Activated CD8-positive, alpha-beta T cell treated with anti-CD3 and anti-CD28 coated beads, Interleukin-2, amount 10 ng/mL, durations not matched to agents 7 days and 5 days (primary cell): ENCODE data around the gene INHA. TPM values are rescaled to one million over a fixed set of nuclear protein-coding genes. Genes with fewer than 3 reads are reported as not detected.

Experiments used
- ATAC-seq: fragments of 150-1000 bp; cut with Tn5 transposase; one replicate; pipeline ENCODE4 v1.10.0; 2021; ENCODE audit warnings: moderate library complexity
- CTCF ChIA-PET: fragments of 350-600 bp; sonication (Branson Sonifier 250); formaldehyde crosslinking; loops from one replicate; lab custom pipeline; 2021; ENCODE audit warnings: antibody characterized with exemption; lab: Charles Lee
- POLR2A ChIA-PET: fragments of 350-600 bp; sonication (Branson Sonifier 250); formaldehyde crosslinking; loops from one replicate; lab custom pipeline; 2021; ENCODE audit warnings: antibody characterized with exemption; lab: Charles Lee
- DNase-seq: peaks from one replicate; pipeline ENCODE4 v3.0.0-alpha.2; 2020
- H3K27ac Mint-ChIP-seq: one replicate; pipeline ENCODE4 v1.8.0; 2021; ENCODE audit warnings: mild to moderate bottlenecking, mixed read lengths
- H3K27me3 Mint-ChIP-seq: one replicate; pipeline ENCODE4 v1.8.0; 2021; ENCODE audit warnings: low read depth, mixed read lengths
- H3K36me3 Mint-ChIP-seq: one replicate; pipeline ENCODE4 v1.8.0; 2021; ENCODE audit warnings: low read depth, mixed read lengths
- H3K4me1 Mint-ChIP-seq: one replicate; pipeline ENCODE4 v1.8.0; 2021; ENCODE audit warnings: low read depth, mixed read lengths
- H3K4me3 Mint-ChIP-seq: one replicate; pipeline ENCODE4 v1.8.0; 2021; ENCODE audit warnings: mild to moderate bottlenecking, mixed read lengths
- H3K9me3 Mint-ChIP-seq: one replicate; pipeline ENCODE4 v1.8.0; 2022; ENCODE audit warnings: mixed read lengths; ENCODE audit not compliant: insufficient read depth
- total RNA-seq, 2 experiments: library from RNA; stranded (reverse); gene quantifications; one replicate each; pipeline ENCODE4 v1.2.3, GENCODE V29; 2021

Gene INHA
- total RNA-seq, 2 experiments from 2014 or later: not detected

GRCh38 chr2:219570194-219570923 lies 1.8 kb upstream of the INHA start:
- POLR2A ChIA-PET: interaction anchor here (1.0 kb wide), 1 partner anchor 8 kb away, joined by 3 read pairs; no protein-coding TSS in a partner anchor
- H3K27me3 Mint-ChIP-seq: peaks cover 34% of the 10 kb centered on the region

DNA sequence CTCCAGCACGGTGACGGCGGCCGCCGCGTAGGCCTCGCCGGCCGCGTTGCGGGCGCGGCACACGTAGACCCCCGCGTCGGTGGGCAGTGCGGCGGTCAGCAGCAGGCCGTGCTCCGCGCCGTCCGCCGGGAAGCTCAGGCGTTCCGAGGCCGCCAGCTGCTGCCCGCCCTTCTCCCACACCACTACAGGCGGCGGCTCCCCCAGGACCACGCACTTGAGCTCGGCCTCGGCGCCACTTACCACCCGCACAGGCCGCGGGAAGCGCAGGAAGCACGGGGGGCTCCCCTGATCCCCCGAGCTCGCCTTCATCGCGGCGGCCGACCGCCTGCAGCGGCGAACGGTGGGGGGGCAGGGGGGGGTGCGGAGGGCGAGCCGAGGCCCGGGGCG lies 1.2 kb upstream of the INHA start:
- CTCF ChIA-PET: interaction anchor here (0.8 to 1.0 kb wide), 3 partner anchors 9 to 41 kb away, joined by 3 read pairs; no protein-coding TSS in a partner anchor
- Mint-ChIP-seq H3K27ac (no peak overlapping the region), H3K27me3 (peaks cover 37% of the 10 kb centered on the region), H3K36me3 (no peaks in the 10 kb centered on the region), H3K4me3 (no peak overlapping the region), H3K4me1 (no peaks in the 10 kb centered on the region), H3K9me3 (no peaks in the 10 kb centered on the region)
- POLR2A ChIA-PET: interaction anchor here (1.0 kb wide), 1 partner anchor 9 kb away, joined by 3 read pairs; no protein-coding TSS in a partner anchor
- ATAC-seq (peak; percentile 22), DNase-seq (no peak)

More at GRCh38 chr2:219570194-219570923, 1.8 kb upstream of the INHA start:
- no peak overlapping the region for H3K27ac Mint-ChIP-seq
- no peaks in the 10 kb centered on the region for H3K36me3 Mint-ChIP-seq
- CTCF ChIA-PET: interaction anchor here (0.8 kb wide), 1 partner anchor 9 kb away, joined by 3 read pairs; no protein-coding TSS in a partner anchor
- no peak overlapping the region for H3K4me3 Mint-ChIP-seq
- no peak for ATAC-seq
- no peaks in the 10 kb centered on the region for H3K4me1 Mint-ChIP-seq
- no peak for DNase-seq
- no peaks in the 10 kb centered on the region for H3K9me3 Mint-ChIP-seq

DNA sequence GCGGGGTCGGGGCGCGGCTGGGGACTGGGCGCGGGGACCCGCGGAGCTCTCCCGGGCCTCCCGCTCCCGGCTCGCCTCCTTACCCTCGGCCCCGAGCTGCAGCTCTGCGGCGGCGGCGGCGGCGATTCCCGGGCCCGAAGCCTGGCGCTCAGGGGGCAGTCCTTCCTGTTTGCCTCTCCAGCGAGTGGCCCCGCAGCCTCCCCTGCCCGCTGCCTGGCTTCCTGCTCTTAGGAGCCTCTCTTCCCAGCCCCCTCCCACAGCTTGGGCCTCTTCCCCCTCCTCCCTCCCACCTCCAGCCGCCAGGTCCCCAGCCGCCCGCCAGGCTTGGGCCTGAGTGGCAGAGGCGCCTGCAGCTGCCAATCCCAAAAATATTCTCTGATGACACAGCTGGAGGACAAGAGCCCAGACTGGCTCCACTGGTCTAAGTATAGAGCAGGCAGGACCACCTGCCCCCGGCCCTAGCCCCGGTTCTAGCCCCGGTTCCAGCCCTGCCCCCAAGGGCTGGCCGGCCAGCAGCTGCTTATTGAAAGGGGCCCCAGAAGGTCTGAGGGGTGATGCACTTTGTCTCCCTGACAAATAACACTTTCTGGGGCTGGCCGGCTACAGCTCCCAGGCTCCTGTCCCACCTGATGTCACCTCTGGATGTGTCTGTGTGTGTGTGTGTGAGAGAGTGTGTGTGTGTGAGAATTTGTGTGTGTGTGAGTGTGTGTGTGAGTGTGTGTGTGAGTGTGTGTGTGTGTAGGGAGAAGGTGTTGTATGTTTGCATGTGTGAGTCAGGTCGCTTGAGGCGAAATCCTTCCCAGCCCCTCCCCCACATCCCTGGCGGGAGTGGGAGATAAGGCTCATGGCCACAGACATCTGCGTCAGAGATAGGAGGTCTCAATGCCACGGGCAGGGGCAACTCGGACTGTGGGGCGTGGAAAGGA lies 536 bp upstream of the INHA start, which contains the start of gene OBSL1:
Gene OBSL1, minus strand, starts transcription at position 229 of the 926 bp plus-strand sequence. CDS start 307 bp downstream, outside the sequence.
- H3K4me1 Mint-ChIP-seq: no peaks in the 10 kb centered on the region
- H3K36me3 Mint-ChIP-seq: no peaks in the 10 kb centered on the region
- ChIA-PET CTCF (interaction anchor here (0.8 to 1.0 kb wide), 3 partner anchors 10 to 42 kb away, joined by 3 read pairs; no protein-coding TSS in a partner anchor), POLR2A (interaction anchor here (1.0 kb wide), 1 partner anchor 10 kb away, joined by 3 read pairs; no protein-coding TSS in a partner anchor)
- no peak within 1 kb of the TSS for H3K27ac Mint-ChIP-seq
- H3K4me3 Mint-ChIP-seq: no peak within 1 kb of the TSS
- ATAC-seq (peak; percentile 35), DNase-seq (no peak)
- peaks cover 37% of the 10 kb centered on the region for H3K27me3 Mint-ChIP-seq
- no peaks in the 10 kb centered on the region for H3K9me3 Mint-ChIP-seq

DNA sequence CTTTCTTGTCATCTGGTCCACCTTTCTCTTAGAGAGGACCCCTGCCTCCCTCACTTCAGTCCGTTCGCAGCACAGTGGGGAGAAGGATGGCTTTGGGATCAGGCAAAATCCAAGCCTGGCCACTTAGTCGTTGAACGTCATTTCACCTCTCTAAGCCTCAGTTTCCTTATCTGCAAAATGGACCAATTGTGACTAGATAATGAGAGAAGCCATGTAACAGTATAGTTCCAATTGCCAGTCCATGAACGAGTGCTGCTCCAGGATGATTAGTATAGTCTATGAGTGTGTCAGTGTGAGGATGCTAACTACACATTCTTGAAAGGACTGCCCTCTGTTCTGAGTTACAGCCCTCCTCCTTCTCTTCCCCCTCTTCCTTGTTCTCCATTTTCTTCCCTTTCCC lies 1.1 kb downstream of the INHA start:
- ChIA-PET CTCF (interaction anchor here (1.2 kb wide), 1 partner anchor 69 kb away, joined by 3 read pairs; no protein-coding TSS in a partner anchor), POLR2A (no interaction called here)
- DNase-seq (no peak), ATAC-seq (no peak)
- H3K4me3 Mint-ChIP-seq: no peak overlapping the region
- H3K4me1 Mint-ChIP-seq: no peaks in the 10 kb centered on the region
- H3K9me3 Mint-ChIP-seq: no peaks in the 10 kb centered on the region
- H3K27me3 Mint-ChIP-seq: peaks cover 42% of the 10 kb centered on the region
- H3K36me3 Mint-ChIP-seq: no peaks in the 10 kb centered on the region
- no peak overlapping the region for H3K27ac Mint-ChIP-seq

DNA sequence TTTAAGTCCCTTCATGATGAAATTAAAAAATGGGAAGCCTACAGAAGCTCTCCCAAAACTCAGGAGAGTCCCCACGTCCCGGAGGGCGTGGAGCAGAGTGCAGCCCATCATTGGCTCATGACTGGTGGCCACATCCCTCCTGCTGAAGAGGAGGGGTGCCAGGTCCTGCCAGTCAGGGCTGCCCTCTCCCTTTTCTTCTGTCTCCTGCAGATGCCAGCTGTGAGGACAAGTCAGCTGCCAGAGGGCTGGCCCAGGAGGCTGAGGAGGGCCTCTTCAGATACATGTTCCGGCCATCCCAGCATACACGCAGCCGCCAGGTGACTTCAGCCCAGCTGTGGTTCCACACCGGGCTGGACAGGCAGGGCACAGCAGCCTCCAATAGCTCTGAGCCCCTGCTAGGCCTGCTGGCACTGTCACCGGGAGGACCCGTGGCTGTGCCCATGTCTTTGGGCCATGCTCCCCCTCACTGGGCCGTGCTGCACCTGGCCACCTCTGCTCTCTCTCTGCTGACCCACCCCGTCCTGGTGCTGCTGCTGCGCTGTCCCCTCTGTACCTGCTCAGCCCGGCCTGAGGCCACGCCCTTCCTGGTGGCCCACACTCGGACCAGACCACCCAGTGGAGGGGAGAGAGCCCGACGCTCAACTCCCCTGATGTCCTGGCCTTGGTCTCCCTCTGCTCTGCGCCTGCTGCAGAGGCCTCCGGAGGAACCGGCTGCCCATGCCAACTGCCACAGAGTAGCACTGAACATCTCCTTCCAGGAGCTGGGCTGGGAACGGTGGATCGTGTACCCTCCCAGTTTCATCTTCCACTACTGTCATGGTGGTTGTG lies 2.6 kb downstream of the INHA start:
- Mint-ChIP-seq H3K4me3 (no peak overlapping the region), H3K4me1 (no peaks in the 10 kb centered on the region), H3K36me3 (no peaks in the 10 kb centered on the region), H3K27me3 (peaks cover 35% of the 10 kb centered on the region), H3K9me3 (no peaks in the 10 kb centered on the region), H3K27ac (no peak overlapping the region)
- ATAC-seq (peak; percentile 10), DNase-seq (no peak)
- POLR2A ChIA-PET: no interaction called here
- CTCF ChIA-PET: interaction anchor here (1.2 to 3.0 kb wide), 2 partner anchors 15 to 68 kb away, joined by 3 to 13 read pairs; no protein-coding TSS in a partner anchor

GRCh38 chr2:219575566-219576504 lies 3.7 kb downstream of the INHA start:
- no peak overlapping the region for H3K27ac Mint-ChIP-seq
- CTCF ChIA-PET: interaction anchor here (3.0 kb wide), 1 partner anchor 16 kb away, joined by 13 read pairs; no protein-coding TSS in a partner anchor

GRCh38 chr2:219576505-219577388 lies 4.6 kb downstream of the INHA start:
- no peaks in the 10 kb centered on the region for H3K36me3 Mint-ChIP-seq
- H3K9me3 Mint-ChIP-seq: no peaks in the 10 kb centered on the region
- no peak for ATAC-seq
- POLR2A ChIA-PET: interaction anchor here (0.6 to 0.8 kb wide), 2 partner anchors 20 to 70 kb away, joined by 3 to 4 read pairs; no protein-coding TSS in a partner anchor
- no peak for DNase-seq
- CTCF ChIA-PET: interaction anchor here (3.0 kb wide), 1 partner anchor 17 kb away, joined by 13 read pairs; no protein-coding TSS in a partner anchor
- H3K27me3 Mint-ChIP-seq: peaks cover 25% of the 10 kb centered on the region
- H3K4me1 Mint-ChIP-seq: no peaks in the 10 kb centered on the region
- H3K4me3 Mint-ChIP-seq: no peak overlapping the region
- no peak overlapping the region for H3K27ac Mint-ChIP-seq

More at GRCh38 chr2:219575566-219576504, 3.7 kb downstream of the INHA start:
- Mint-ChIP-seq H3K36me3 (no peaks in the 10 kb centered on the region), H3K4me1 (no peaks in the 10 kb centered on the region), H3K27me3 (peaks cover 28% of the 10 kb centered on the region), H3K9me3 (no peaks in the 10 kb centered on the region), H3K4me3 (no peak overlapping the region)
- POLR2A ChIA-PET: no interaction called here
- no peak for DNase-seq
- ATAC-seq: no peak

DNA sequence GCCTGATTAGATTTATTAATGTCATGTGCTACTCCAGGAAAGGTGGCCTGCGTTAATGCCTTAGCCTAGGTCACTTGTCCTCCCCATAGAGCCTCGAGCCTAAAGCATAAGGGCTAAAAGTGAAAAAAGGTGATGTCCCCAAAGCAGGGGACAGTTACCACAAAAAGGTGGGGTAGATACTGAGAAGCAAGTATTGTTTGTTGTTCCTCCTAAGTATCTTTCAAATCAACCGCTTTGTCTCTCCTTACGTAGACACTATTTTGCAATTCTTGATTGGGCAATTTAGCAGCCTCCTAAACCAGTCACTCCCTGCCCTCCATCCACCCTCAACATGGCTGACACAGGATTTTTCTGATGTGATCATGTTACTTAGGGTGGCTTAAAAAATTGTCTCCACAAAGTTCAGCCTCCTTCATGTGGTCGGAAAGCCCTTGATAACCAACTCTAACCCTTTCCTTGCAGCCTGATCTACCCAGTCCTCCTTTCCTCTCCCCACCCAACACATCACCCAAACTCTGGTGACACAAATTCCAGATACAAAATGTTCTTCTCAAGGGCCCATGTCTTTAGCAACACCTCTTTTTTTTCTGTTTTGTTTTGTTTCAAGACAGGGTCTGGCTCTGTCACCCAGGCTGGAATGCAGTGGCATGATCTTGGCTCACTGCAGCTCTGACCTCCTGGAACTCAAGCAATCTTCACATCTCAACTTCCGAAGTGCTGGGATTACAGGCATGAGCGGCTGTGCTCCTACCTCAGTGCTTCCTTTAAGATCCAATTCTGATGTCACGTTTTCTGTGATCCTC lies 6.9 kb downstream of the INHA start:
- no peaks in the 10 kb centered on the region for H3K4me1 Mint-ChIP-seq
- ChIA-PET CTCF (interaction anchor here (1.2 kb wide), 1 partner anchor 37 kb away, joined by 7 read pairs; no protein-coding TSS in a partner anchor), POLR2A (no interaction called here)
- H3K4me3 Mint-ChIP-seq: no peak overlapping the region
- H3K27me3 Mint-ChIP-seq: peaks cover 12% of the 10 kb centered on the region
- no peak overlapping the region for H3K27ac Mint-ChIP-seq
- DNase-seq (no peak), ATAC-seq (no peak)
- H3K36me3 Mint-ChIP-seq: no peaks in the 10 kb centered on the region
- no peaks in the 10 kb centered on the region for H3K9me3 Mint-ChIP-seq

DNA sequence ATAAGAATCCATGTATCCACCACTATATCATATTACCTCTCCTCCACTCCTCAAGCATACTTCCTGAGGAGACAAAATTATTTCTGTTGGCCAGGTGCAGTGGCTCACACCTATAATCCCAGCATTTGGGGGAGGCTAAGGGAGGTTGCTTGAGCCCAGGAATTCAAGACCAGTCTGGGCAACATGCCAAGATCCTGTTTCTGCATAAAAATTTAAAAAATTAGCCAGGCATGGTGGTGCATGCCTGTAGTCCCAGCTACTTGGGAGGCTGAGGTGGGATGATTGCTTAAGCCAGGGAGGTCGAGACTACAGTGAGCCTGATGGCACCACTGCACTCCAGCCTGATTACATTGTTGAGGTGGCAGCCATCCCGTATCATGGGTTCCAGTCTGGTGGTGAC lies 9.2 kb downstream of the INHA start:
- ATAC-seq (no peak), DNase-seq (no peak)
- Mint-ChIP-seq H3K27ac (no peak overlapping the region), H3K36me3 (no peaks in the 10 kb centered on the region), H3K27me3 (peaks cover 12% of the 10 kb centered on the region), H3K9me3 (no peaks in the 10 kb centered on the region), H3K4me3 (no peak overlapping the region), H3K4me1 (no peaks in the 10 kb centered on the region)
- POLR2A ChIA-PET: no interaction called here
- CTCF ChIA-PET: interaction anchor here (1.5 kb wide), 1 partner anchor 13 kb away, joined by 3 read pairs; no protein-coding TSS in a partner anchor
